ENCODE results near the gene LMNTD1. TPM values are rescaled to one million over a fixed set of nuclear protein-coding genes. Genes with fewer than 3 reads are reported as not detected.

The LMNTD1 gene
- total and polyA plus RNA-seq, 10 of the 15 experiments (the other 5 are each of a cell fraction or from before 2014, with no cell fraction given), result not detected

DNA sequence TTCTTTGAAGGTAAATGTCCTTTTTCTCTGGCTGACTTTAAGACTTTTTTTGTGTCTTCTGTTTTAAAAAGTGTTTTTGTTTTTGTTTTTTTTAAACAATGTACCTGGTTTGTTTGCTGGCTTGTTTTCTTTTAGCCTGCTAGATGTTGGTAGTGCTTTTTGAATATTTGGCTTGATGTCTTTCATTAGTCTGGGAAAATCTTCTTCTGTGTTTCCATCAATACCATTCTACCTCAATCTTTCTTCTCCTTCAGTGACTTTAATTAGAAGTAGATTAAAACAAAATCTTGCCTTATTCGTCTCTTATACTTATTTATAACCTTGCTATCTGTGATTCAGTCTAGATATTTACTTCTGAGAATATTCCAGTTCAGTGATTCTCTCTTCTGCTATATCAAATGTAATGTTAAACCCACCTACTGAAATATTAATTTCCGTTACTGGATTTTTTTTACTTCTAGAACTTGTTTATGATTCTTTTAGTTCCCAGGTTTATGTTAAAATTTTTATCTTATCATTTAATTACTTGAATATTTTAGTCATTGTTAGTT is 21.5 kb downstream of the LMNTD1 start:
- in situ Hi-C loops (cut with MboI), result no loop called here
- RAD21 ChIA-PET (ENCODE audit: unreplicated experiment), result no interaction called here
- Histone ChIP-seq H4K20me1 (ENCODE audit: control insufficient read depth, insufficient read depth) (no peaks in the 10 kb centered on the region), H3K27me3 (replicated peaks in 1 of 2; ENCODE audit: control insufficient read depth in 2 of 2, insufficient read depth in 2 of 2, low read length in 1 of 2) (no peaks in the 10 kb centered on the region; a peak in 1 of 4 replicates), H3K4me2 (ENCODE audit: control insufficient read depth, insufficient read depth) (no peak overlapping the region), H3K36me3 (ENCODE audit: control insufficient read depth in 2 of 2, insufficient read depth in 2 of 2, low read length in 1 of 2) (no peaks in the 10 kb centered on the region), H3K4me3 (no peak overlapping the region), H3K27ac (ENCODE audit: control insufficient read depth, insufficient read depth) (no peak overlapping the region), H3K9ac (ENCODE audit: control insufficient read depth, insufficient read depth, low read length) (no peak overlapping the region), H3K4me1 (ENCODE audit: control insufficient read depth, insufficient read depth, low read length) (no peaks in the 10 kb centered on the region), H2AFZ (ENCODE audit: control insufficient read depth, low read depth, low read length) (no peak overlapping the region), H3K9me3 (replicated peaks; ENCODE audit: control insufficient read depth, insufficient read depth, low read length) (no peaks in the 10 kb centered on the region), H3K79me2 (ENCODE audit: control insufficient read depth, insufficient read depth, low read length) (no peaks in the 10 kb centered on the region)
- FAIRE-seq (no peak), DNase-seq (ENCODE audit: low read depth, low spot score) (no peak), ATAC-seq (no peak)
- no TSS peak for BruUV-seq (replicated peaks)
- intact Hi-C loops (cut with micrococcal nuclease; ENCODE audit: unreplicated experiment), result no loop called here
- SMC1A ChIA-PET (ENCODE audit: uncharacterized antibody, unreplicated experiment), result no interaction called here
- CTCF ChIA-PET, result no interaction called here
- POLR2A ChIA-PET, result no interaction called here
- WGBS (ENCODE audit: insufficient coverage, insufficient replicate concordance, low lambda C conversion rate, missing lambda C conversion rate), result 13% methylated on average over 2 of the region's 2 CpGs
- TF ChIP-seq SREBF1 (IDR thresholded peaks at IDR 0.05; ENCODE audit: low read length), result no peak
- TF ChIP-seq TCF12 (IDR thresholded peaks at IDR 0.05; ENCODE audit: low read depth, low read length), result no peak
- TF ChIP-seq, protein P1, sequence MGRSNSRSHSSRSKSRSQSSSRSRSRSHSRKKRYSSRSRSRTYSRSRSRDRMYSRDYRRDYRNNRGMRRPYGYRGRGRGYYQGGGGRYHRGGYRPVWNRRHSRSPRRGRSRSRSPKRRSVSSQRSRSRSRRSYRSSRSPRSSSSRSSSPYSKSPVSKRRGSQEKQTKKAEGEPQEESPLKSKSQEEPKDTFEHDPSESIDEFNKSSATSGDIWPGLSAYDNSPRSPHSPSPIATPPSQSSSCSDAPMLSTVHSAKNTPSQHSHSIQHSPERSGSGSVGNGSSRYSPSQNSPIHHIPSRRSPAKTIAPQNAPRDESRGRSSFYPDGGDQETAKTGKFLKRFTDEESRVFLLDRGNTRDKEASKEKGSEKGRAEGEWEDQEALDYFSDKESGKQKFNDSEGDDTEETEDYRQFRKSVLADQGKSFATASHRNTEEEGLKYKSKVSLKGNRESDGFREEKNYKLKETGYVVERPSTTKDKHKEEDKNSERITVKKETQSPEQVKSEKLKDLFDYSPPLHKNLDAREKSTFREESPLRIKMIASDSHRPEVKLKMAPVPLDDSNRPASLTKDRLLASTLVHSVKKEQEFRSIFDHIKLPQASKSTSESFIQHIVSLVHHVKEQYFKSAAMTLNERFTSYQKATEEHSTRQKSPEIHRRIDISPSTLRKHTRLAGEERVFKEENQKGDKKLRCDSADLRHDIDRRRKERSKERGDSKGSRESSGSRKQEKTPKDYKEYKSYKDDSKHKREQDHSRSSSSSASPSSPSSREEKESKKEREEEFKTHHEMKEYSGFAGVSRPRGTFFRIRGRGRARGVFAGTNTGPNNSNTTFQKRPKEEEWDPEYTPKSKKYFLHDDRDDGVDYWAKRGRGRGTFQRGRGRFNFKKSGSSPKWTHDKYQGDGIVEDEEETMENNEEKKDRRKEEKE (IDR thresholded peaks at IDR 0.05), result no peak
- no peak for TF ChIP-seq BMI1 (IDR thresholded peaks at IDR 0.05; ENCODE audit: borderline replicate concordance)
- TF ChIP-seq MAX (IDR thresholded peaks at IDR 0.05; ENCODE audit: low read depth, low read length), result no peak
- TF ChIP-seq NFYB (IDR thresholded peaks at IDR 0.05; ENCODE audit: insufficient read depth, low read depth, low read length), result no peak
- TF ChIP-seq EED (IDR thresholded peaks at IDR 0.05; ENCODE audit: low read depth), result no peak
- TF ChIP-seq ZBTB33 (IDR thresholded peaks at IDR 0.05), result no peak
- TF ChIP-seq MYC (IDR thresholded peaks at IDR 0.05; ENCODE audit: insufficient read depth, insufficient read length, insufficient replicate concordance, low read length, severe bottlenecking), result no peak
- TF ChIP-seq REST (IDR thresholded peaks at IDR 0.05; ENCODE audit: low read depth, low read length), result no peak
- TF ChIP-seq RELB (IDR thresholded peaks at IDR 0.05; ENCODE audit: low read depth), result no peak
- no peak for TF ChIP-seq RFX5 (IDR thresholded peaks at IDR 0.05; ENCODE audit: low read depth, low read length)
- no peak for TF ChIP-seq SMAD5 (IDR thresholded peaks at IDR 0.05; ENCODE audit: low read depth)

All from GM12878 (cell line).